Measurements from ENCODE around the gene TSPAN8.

DNA sequence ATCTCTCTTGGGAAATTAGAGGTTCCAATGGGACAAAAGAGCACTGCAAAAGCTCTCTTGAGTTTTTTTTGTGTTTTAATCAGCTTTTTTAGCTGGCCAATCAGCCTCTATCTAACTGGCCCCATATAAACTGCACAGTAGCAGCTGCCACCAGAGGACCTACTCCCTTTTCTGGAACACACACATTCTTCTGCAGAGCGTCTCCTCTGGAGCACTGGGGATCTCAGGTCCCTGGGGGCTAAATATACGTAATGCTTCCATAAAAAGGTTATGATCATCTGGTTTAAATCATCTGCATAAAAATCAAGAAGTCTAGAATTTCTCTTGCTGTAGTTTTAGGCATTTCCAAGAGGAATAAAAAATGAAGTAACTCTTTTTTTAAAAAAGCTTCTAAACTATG lies 32.3 kb downstream of the TSPAN8 start:
- TF ChIP-seq, protein P1, sequence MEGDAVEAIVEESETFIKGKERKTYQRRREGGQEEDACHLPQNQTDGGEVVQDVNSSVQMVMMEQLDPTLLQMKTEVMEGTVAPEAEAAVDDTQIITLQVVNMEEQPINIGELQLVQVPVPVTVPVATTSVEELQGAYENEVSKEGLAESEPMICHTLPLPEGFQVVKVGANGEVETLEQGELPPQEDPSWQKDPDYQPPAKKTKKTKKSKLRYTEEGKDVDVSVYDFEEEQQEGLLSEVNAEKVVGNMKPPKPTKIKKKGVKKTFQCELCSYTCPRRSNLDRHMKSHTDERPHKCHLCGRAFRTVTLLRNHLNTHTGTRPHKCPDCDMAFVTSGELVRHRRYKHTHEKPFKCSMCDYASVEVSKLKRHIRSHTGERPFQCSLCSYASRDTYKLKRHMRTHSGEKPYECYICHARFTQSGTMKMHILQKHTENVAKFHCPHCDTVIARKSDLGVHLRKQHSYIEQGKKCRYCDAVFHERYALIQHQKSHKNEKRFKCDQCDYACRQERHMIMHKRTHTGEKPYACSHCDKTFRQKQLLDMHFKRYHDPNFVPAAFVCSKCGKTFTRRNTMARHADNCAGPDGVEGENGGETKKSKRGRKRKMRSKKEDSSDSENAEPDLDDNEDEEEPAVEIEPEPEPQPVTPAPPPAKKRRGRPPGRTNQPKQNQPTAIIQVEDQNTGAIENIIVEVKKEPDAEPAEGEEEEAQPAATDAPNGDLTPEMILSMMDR (conservative IDR thresholded peaks at IDR 0.05), result no peak
- no peak for TF ChIP-seq ZFX (IDR thresholded peaks at IDR 0.05)
